HepG2 (cell line): ENCODE measurements around the gene DLL1.

Source experiments
- ARNT ChIP-seq: fragments of 450-650 bp; IDR thresholded peaks from 2 replicates; pipeline ENCODE4 v1.6.1; 2017
- CHD4 ChIP-seq: fragments of 200-600 bp; sonication (generic); IDR thresholded peaks from 2 replicates; pipeline ENCODE4 v1.7.0; 2017; ENCODE audit warnings: mild to moderate bottlenecking, low read length, borderline replicate concordance
- HMG20A ChIP-seq: IDR thresholded peaks from 2 replicates; pipeline ENCODE4 v1.6.1; 2016; ENCODE audit warnings: borderline replicate concordance
- POLR2AphosphoS5 ChIP-seq: IDR thresholded peaks from 2 replicates; pipeline ENCODE4 v1.6.1; 2012; ENCODE audit warnings: low read depth, low read length
- ZNF17 ChIP-seq: sonication (generic); formaldehyde crosslinking; IDR thresholded peaks from 2 replicates; pipeline ENCODE4 v1.5.0; 2020; ENCODE audit warnings: mild to moderate bottlenecking, missing genetic modification reagents
- ZNF749 ChIP-seq: sonication (generic); formaldehyde crosslinking; IDR thresholded peaks from 2 replicates; pipeline ENCODE4 v1.8.0; 2022; ENCODE audit warnings: mild to moderate bottlenecking, missing genetic modification reagents, moderate library complexity, borderline replicate concordance
- TF ChIP-seq, protein P1 (sequence below), 2 experiments: sonication (generic) in 1 of 2; formaldehyde crosslinking in 1 of 2; IDR thresholded peaks; 2 replicates each; pipeline versions ENCODE4 v1.5.1 to v1.6.1; 2011 to 2020; ENCODE audit warnings: borderline replicate concordance in 1 of 2, low read depth in 1 of 2, low read length in 1 of 2, mild to moderate bottlenecking in 1 of 2, missing genetic modification reagents in 1 of 2, moderate library complexity in 1 of 2

DNA sequence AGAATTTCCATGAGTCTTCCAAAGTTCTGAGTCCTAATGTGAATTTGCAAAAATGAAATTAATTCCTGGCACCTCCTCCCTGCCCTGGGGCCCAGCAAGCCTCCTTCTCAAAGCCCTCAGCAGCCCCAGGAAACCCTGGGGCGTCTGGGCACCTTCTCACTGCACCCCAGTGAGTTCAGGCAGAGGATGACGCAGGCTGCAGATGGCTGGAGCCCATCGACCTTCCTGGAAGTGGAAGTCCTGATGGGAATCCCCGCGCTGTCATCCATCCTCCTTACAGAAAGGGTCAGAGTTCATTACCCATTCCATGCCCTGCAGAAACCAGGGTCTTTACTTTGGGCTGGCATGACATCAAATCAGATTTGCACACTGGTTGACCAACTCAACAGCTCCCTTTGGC lies 31.6 kb downstream of the DLL1 start:
- no peak for TF ChIP-seq ZNF749 (CRISPR knock-in tag)
- no peak for TF ChIP-seq HMG20A (CRISPR knock-in tag)
- TF ChIP-seq POLR2AphosphoS5 = no peak
- TF ChIP-seq, protein P1, sequence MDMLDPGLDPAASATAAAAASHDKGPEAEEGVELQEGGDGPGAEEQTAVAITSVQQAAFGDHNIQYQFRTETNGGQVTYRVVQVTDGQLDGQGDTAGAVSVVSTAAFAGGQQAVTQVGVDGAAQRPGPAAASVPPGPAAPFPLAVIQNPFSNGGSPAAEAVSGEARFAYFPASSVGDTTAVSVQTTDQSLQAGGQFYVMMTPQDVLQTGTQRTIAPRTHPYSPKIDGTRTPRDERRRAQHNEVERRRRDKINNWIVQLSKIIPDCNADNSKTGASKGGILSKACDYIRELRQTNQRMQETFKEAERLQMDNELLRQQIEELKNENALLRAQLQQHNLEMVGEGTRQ (IDR thresholded peaks at IDR 0.05; ENCODE audit: low read depth, low read length) = no peak
- TF ChIP-seq, protein P1 (CRISPR knock-in tag; IDR thresholded peaks at IDR 0.05; ENCODE audit: borderline replicate concordance) = no peak
- no peak for TF ChIP-seq CHD4
- TF ChIP-seq ARNT = no peak
- TF ChIP-seq ZNF17 = no peak
